ENCODE results near the gene SCAMP1.

Gene SCAMP1

DNA sequence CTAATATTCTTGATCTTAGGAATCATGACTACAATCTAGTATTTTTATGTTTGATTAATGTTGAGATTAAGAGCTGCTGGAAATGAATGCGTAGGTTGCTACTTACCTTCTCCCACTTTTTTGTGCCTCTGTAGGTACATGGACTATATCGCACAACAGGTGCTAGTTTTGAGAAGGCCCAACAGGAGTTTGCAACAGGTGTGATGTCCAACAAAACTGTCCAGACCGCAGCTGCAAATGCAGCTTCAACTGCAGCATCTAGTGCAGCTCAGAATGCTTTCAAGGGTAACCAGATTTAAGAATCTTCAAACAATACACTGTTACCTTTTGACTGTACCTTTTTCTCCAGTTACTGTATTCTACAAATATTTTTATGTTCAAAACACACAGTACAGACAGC is 115.0 kb downstream of the SCAMP1 start:
- H3K4me2 ChIP-seq (ENCODE audit: low read depth, low read length, poor library complexity, severe bottlenecking) = no peak overlapping the region
- H3K79me2 ChIP-seq (ENCODE audit: insufficient read depth, low read length) = no peaks in the 10 kb centered on the region; the same call in 1 of the 2 replicates
- H3K9ac ChIP-seq (ENCODE audit: low read length) = no peak overlapping the region
- no peak overlapping the region for H3K27ac ChIP-seq (ENCODE audit: low read depth, low read length)
- peaks cover 12% of the 10 kb centered on the region for H3F3A ChIP-seq (ENCODE audit: insufficient read depth)
- H3K27me3 ChIP-seq (ENCODE audit: low read length) = no peaks in the 10 kb centered on the region
- H3K9me2 ChIP-seq (replicated peaks; ENCODE audit: insufficient read depth, low read length) = no peaks in the 10 kb centered on the region
- H4K20me1 ChIP-seq (ENCODE audit: low read depth, low read length) = no peaks in the 10 kb centered on the region
- H2AFZ ChIP-seq (ENCODE audit: low read depth, low read length, severe bottlenecking) = no peak overlapping the region
- TF ChIP-seq, protein P1, sequence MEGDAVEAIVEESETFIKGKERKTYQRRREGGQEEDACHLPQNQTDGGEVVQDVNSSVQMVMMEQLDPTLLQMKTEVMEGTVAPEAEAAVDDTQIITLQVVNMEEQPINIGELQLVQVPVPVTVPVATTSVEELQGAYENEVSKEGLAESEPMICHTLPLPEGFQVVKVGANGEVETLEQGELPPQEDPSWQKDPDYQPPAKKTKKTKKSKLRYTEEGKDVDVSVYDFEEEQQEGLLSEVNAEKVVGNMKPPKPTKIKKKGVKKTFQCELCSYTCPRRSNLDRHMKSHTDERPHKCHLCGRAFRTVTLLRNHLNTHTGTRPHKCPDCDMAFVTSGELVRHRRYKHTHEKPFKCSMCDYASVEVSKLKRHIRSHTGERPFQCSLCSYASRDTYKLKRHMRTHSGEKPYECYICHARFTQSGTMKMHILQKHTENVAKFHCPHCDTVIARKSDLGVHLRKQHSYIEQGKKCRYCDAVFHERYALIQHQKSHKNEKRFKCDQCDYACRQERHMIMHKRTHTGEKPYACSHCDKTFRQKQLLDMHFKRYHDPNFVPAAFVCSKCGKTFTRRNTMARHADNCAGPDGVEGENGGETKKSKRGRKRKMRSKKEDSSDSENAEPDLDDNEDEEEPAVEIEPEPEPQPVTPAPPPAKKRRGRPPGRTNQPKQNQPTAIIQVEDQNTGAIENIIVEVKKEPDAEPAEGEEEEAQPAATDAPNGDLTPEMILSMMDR (IDR thresholded peaks at IDR 0.05; ENCODE audit: insufficient read depth, low read length, poor library complexity, severe bottlenecking) = no peak
- no peak for TF ChIP-seq EZH2phosphoT487 (conservative IDR thresholded peaks at IDR 0.05; ENCODE audit: low read length)
- no peaks in the 10 kb centered on the region for H3K9me3 ChIP-seq (ENCODE audit: insufficient read depth, low read length)
- H3K4me3 ChIP-seq (ENCODE audit: insufficient read depth, low read length, poor library complexity, severe bottlenecking) = no peak overlapping the region
- no peaks in the 10 kb centered on the region for H3K36me3 ChIP-seq (ENCODE audit: low read length)

DNA sequence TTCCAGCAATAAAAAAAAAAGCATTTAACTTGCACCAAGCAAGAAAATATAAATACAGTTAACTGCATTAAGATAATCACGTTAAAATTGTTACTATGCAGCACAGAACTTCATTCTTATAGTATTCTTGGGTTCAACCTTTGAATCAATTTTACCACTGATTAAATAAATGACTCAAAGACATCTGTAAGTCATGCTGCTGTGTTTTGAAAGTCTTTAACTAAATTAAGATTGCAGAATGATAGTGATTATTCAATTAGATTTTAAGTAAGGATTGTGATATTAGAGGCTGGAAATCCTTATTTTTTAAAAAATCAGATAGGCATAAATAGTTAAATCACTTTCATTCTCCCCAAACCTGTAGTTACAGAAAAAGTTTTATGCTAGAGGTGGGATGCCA is 116.4 kb downstream of the SCAMP1 start:
- H3K79me2 ChIP-seq (ENCODE audit: insufficient read depth, low read length) = no peaks in the 10 kb centered on the region; the same call in 1 of the 2 replicates
- H3K9ac ChIP-seq (ENCODE audit: low read length) = no peak overlapping the region
- H3K36me3 ChIP-seq (ENCODE audit: low read length) = no peaks in the 10 kb centered on the region
- no peaks in the 10 kb centered on the region for H3K9me2 ChIP-seq (replicated peaks; ENCODE audit: insufficient read depth, low read length)
- no peak overlapping the region for H3K4me2 ChIP-seq (ENCODE audit: low read depth, low read length, poor library complexity, severe bottlenecking)
- H3K4me3 ChIP-seq (ENCODE audit: insufficient read depth, low read length, poor library complexity, severe bottlenecking) = no peak overlapping the region
- H3K27me3 ChIP-seq (ENCODE audit: low read length) = no peaks in the 10 kb centered on the region
- no peak overlapping the region for H2AFZ ChIP-seq (ENCODE audit: low read depth, low read length, severe bottlenecking)
- no peaks in the 10 kb centered on the region for H4K20me1 ChIP-seq (ENCODE audit: low read depth, low read length)
- no peaks in the 10 kb centered on the region for H3K9me3 ChIP-seq (ENCODE audit: insufficient read depth, low read length)
- no peak overlapping the region for H3K27ac ChIP-seq (ENCODE audit: low read depth, low read length)
- peaks cover 15% of the 10 kb centered on the region for H3F3A ChIP-seq (ENCODE audit: insufficient read depth)
- TF ChIP-seq EZH2phosphoT487 (conservative IDR thresholded peaks at IDR 0.05; ENCODE audit: low read length) = no peak
- TF ChIP-seq, protein P1 (IDR thresholded peaks at IDR 0.05; ENCODE audit: insufficient read depth, low read length, poor library complexity, severe bottlenecking) = no peak

DNA sequence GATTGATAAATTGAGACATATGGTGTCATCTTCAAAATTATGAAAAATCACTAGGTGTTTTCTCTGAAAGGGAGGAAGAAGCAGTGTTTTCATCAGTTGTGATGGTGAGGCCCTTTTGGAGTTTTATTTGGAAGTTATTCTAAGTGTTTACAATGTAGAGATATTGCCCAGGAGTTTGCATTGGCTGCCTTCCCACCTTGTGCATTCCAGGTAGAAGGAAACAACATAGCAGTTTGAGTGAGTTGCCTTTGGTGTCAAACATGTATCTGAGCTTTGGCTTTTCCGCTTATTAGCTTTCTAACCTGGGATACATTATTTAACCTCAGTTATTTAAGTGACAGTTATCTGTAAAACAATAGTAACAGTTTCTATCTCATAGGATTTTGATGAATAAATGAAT is 122.5 kb downstream of the SCAMP1 start:
- Histone ChIP-seq H3K27ac (ENCODE audit: low read depth, low read length) (peak overlapping the region; percentile 46), H3K4me2 (ENCODE audit: low read depth, low read length, poor library complexity, severe bottlenecking) (no peak overlapping the region)

More for the DNA sequence above, 122.5 kb downstream of the SCAMP1 start:
- H3K9ac ChIP-seq (ENCODE audit: low read length) = no peak overlapping the region
- TF ChIP-seq, protein P1 (IDR thresholded peaks at IDR 0.05; ENCODE audit: insufficient read depth, low read length, poor library complexity, severe bottlenecking) = no peak
- no peak for TF ChIP-seq EZH2phosphoT487 (conservative IDR thresholded peaks at IDR 0.05; ENCODE audit: low read length)
- H3K9me3 ChIP-seq (ENCODE audit: insufficient read depth, low read length) = no peaks in the 10 kb centered on the region
- H3K27me3 ChIP-seq (ENCODE audit: low read length) = no peaks in the 10 kb centered on the region
- no peaks in the 10 kb centered on the region for H3K79me2 ChIP-seq (ENCODE audit: insufficient read depth, low read length)
- peaks cover 51% of the 10 kb centered on the region for H3F3A ChIP-seq (ENCODE audit: insufficient read depth)
- no peak overlapping the region for H3K4me3 ChIP-seq (ENCODE audit: insufficient read depth, low read length, poor library complexity, severe bottlenecking)
- H3K9me2 ChIP-seq (replicated peaks; ENCODE audit: insufficient read depth, low read length) = no peaks in the 10 kb centered on the region
- no peaks in the 10 kb centered on the region for H3K36me3 ChIP-seq (ENCODE audit: low read length)
- no peaks in the 10 kb centered on the region for H4K20me1 ChIP-seq (ENCODE audit: low read depth, low read length)
- no peak overlapping the region for H2AFZ ChIP-seq (ENCODE audit: low read depth, low read length, severe bottlenecking)
